Measurements from ENCODE around the gene NELFE.

GRCh38 chr6:31930962-31931361, 27.8 kb downstream of the NELFE start:
- no peak for TF ChIP-seq CTCF (IDR thresholded peaks at IDR 0.05)
- no peak for TF ChIP-seq POLR2A (IDR thresholded peaks at IDR 0.05)
